Measurements from ENCODE around the gene DOK4.

- TF ChIP-seq CTCF (IDR thresholded peaks at IDR 0.05; ENCODE audit: low read depth, low read length, poor library complexity, severe bottlenecking): no peak
- TF ChIP-seq EZH2phosphoT487 (IDR thresholded peaks at IDR 0.05; ENCODE audit: borderline replicate concordance, low read length): no peak
Measured at GRCh38 chr16:57527027-57527426, 40.7 kb upstream of the DOK4 start.

Measured in DOHH2 (cell line).